GM19372 (cell line): ENCODE measurements around the gene ZNF281.
"Not testable (repeated sequence)": the region's sequence is repeated elsewhere in the genome, so short reads cannot be mapped to it uniquely, and the experiment has no call there.

Source experiments
- ATAC-seq: cut with Tn5 transposase; IDR thresholded peaks from one replicate; pipeline ENCODE4 v1.9.1; 2021; ENCODE audit warnings: mild to moderate bottlenecking, low read depth, moderate library complexity; ENCODE audit not compliant: unreplicated experiment

Gene ZNF281, protein sequence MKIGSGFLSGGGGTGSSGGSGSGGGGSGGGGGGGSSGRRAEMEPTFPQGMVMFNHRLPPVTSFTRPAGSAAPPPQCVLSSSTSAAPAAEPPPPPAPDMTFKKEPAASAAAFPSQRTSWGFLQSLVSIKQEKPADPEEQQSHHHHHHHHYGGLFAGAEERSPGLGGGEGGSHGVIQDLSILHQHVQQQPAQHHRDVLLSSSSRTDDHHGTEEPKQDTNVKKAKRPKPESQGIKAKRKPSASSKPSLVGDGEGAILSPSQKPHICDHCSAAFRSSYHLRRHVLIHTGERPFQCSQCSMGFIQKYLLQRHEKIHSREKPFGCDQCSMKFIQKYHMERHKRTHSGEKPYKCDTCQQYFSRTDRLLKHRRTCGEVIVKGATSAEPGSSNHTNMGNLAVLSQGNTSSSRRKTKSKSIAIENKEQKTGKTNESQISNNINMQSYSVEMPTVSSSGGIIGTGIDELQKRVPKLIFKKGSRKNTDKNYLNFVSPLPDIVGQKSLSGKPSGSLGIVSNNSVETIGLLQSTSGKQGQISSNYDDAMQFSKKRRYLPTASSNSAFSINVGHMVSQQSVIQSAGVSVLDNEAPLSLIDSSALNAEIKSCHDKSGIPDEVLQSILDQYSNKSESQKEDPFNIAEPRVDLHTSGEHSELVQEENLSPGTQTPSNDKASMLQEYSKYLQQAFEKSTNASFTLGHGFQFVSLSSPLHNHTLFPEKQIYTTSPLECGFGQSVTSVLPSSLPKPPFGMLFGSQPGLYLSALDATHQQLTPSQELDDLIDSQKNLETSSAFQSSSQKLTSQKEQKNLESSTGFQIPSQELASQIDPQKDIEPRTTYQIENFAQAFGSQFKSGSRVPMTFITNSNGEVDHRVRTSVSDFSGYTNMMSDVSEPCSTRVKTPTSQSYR

DNA sequence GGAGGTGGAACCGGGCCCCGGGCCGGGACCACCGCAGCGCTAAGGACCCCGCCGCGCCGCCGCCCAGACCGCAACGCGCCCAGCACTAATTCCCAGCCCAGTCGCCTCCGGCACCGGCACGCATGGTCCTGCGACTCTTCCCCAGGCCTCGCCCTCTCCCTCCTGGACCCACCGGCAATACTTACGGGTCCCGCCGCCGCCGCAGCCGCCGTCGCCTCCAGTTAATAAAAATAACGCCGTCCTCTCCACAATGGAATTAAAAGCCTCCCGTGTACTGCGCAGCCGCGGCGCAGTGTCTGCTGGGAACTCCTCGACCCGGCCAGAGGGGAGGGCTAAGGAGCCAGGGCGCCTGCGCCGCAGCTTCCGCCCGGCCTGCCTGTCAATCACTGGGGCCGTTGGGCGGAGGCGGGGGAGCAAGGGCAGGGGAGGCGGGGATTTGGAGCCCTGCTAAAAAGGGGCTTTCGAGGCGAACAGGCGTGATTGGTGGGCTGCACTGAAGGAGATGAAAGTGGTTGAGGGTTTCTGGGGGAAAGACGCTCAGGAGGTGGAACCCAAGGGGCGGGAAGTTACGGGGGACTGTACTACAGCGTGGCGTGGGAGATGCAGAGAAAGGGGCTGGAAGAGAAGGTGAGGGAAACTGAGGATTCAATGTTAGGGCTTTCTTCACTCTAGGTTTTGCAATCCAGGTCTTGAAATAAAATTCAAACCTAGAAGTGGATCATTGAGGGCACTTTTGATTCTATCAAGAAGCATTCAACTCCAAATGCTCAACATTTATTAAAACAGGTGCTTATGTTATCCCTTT lies at the start of gene ZNF281:
Gene ZNF281 (minus strand): TSS at position 276 of the 805 bp plus-strand sequence. CDS start 331 bp downstream, outside the sequence.
- peak; percentile 97 for ATAC-seq

DNA sequence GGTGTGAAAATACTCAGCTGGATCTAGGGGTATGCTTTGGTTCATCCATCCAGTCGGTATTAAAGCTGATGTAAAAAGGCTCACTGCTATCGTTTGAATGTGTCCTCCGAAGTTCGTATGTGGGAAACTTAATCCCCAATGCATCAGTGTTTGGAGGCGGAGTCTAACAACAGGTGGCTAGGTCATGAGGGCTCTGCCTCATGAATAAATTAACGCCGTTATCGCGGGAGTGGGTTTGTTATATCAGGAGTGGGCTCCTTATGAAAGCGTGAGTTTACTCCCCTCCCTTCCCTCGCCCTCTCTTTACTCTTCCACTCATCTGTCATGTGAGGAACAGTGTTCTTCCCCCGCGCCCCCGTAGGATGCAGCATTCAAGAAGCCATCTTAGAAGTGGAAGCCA lies 48.9 kb upstream of the ZNF281 start:
- ATAC-seq = no peak

DNA sequence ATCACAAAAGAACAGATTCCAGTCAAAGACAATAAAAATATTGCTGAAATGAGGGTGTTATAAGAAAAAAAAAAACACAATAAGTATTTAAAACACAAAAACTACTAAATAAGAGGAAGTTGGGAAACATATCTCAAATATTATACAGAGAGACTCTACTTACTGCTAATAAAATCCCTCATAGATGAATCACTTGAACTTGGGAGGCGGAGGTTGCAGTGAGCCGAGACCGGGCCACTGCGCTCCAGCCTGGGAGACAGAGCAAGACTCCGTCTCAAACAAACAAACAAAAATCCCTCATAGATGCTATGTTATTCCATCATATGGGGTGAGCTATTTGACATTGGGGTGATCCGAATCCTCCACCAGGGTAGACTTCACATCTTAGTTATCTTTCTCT lies 48.0 kb upstream of the ZNF281 start:
- no peak for ATAC-seq

DNA sequence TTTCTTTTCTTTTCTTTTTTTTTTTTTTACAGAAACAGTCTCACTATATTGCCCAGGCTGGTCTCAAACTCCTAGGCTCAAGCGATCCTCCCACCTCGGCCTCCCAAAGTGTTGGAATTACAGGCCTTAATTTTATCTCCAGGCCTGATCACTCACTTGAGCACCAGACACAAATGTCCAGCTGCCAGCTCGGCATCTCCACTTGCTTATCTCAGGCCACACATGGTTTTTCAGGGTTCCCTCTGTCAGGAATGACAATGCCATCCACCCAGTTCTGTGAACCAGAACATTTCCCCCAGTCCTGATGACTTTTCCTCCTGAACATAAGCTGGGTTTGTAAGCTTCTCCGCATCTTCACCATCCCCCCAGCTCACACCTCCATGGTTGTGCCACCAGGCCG lies 44.6 kb upstream of the ZNF281 start:
- ATAC-seq = no peak

DNA sequence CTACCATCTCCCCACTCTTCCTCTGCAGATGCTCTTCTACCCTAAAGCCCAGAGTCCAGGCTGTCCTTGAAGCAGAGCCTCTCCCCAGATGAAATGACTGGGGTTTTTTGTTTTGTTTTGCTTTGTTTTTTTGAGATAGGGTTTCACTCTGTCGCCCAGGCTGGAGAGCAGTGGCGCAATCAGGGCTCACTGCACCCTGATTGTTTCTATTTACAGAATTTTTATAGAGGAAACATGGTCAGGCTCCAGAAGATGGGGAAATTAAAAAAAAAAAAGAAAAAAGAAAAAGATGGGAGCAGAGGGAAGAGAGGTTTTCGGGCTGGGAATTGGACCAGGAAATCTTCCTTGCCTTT lies 43.7 kb upstream of the ZNF281 start:
- ATAC-seq = no peak

DNA sequence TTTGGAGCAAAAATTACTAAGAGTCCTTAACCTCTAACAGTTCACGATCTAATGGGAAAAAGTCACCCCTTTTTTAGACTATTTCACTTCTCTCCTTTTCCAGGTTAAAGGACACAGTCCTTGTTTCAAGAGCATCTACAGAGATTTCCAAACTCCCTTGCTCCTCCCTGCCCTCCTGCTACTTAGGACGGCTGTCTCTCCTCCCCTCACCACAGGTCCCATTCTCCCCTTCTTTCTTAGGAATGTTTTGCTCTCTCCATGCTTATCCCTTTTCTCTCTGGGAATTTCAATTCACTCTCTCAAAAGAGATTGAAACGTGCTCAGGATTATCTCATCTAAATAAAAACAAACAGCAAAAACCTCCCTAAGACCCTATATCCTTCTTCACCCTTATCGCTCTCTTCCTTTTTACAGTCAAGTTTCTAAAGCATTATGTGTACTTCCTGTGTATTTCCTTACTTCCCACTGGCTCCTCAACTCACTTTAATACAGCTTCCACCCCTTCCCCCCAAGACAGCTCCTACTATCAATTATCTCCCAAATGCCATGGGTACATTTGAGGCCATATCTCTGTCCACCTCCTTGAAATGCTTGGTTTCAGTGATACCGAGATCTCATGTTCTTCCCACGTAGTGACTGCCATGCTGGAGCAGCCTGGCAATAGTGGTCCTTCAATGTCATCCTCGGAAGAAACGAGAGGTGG lies 43.2 kb upstream of the ZNF281 start:
- ATAC-seq = no peak

DNA sequence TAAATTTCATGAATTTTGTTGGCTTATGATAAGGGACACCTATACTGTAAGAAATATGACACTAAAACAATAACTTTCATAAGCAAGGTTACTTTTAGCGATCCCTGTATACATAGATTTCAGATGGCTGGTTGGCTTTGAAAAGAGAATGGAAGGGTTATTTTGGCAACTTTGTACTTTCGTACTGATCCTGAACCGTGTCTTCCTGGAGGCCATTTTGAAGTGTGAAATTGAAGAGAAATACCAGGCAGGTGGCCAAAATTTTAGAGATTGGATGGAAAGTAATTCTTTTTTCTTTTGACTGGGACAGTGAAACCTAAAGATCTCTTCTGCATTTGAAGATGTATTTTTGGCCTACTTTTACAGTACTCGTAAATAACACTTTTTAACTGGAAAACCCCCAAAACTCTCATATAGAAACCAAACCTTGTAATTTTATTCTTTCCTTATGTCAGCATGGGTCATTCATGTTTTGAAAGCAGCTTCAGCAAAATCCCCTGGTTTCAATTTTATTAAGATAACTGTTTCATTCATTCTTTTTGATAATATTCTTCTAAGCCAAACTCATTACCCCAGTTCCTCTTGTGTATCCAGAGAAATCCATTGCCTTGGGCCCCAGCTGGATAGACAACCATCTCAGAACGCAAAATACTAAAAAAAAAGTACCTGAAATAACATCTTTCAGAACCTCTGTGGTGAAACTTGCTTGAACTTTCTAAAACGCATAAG lies 38.4 kb upstream of the ZNF281 start:
- peak; percentile 84 for ATAC-seq

DNA sequence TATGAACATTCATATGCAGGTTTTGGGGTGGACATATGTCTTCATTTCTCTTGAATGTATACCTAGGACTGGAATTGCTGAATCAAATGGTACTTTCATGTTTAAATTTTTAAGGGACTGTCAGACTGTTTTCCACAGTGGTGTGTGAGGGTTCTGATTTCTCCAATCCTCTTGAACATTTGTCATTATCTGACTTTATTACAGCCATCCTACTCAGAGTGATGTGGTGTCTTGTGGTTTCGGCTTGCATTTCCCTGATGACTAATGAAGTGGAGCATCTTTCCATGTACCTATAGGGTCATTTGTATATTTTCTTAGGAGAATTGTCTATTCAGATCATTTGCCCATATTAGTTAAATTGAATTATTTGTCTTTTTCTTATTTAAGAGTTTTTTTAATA lies 35.4 kb upstream of the ZNF281 start:
- no peak for ATAC-seq

DNA sequence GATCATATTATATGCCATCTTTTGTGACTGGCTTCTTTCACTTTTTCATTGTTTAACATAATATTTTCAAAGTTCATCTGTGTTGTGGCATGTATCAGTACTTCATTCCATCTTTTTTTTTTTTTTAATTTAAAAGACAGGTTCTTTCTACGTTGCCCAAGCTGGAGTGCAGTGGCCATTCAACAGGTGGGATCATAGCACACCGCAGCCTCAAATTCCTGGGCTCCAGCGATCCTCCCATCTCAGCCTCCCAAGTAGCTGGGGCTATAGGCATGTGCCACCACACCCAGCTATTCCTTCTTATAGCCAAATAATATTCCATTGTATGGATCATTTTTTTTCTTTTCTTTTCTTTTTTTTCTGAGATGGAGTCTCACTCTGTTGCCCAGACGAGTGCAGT lies 34.6 kb upstream of the ZNF281 start:
- no peak for ATAC-seq

DNA sequence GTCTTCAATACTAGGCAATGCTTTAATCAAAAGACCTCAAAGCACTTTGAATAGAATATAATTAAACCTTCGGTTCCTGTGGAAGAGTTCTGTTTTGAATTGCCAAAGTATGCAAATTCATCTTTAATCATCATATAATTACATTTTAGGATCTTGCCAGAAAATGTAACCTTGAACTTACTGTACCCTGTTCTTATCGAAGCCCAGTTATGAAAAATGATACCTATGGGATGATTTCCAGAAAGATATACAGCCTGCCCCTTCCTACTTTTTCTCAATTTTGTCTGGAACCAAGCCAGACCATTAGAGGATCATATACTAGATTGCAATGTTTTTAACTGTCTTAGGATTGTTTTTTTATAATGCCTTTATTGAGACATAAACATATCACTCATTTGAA lies 34.0 kb upstream of the ZNF281 start:
- ATAC-seq = no peak

DNA sequence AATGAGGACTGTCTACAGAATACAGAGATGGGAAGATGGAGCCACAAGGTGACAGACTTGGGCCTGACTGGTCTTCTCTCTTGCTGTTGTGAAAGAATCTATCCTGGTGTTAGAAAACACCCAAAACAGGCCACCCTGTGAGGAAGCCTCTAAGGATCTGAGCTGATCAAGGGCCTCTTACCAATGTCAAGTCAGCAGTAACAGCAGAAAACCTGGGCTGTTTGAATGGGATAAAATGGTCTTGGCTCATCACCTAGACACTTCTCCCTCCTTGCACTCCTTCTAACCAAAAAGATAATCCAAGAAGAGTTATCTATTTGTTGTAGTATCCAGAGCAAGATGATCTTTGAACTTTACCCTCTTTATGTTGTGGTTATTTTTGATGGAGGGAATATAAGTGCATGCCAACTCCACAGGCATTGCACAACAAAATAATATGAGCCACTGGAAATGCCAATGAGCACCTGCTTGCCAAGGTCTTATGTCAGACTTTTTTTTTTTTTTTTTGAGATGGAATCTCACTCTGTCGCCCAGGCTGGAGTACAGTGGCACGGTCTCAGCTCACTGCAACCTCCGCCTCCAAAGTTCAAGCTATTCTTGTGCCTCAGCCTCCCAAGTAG lies 32.8 kb upstream of the ZNF281 start:
- ATAC-seq = no peak

DNA sequence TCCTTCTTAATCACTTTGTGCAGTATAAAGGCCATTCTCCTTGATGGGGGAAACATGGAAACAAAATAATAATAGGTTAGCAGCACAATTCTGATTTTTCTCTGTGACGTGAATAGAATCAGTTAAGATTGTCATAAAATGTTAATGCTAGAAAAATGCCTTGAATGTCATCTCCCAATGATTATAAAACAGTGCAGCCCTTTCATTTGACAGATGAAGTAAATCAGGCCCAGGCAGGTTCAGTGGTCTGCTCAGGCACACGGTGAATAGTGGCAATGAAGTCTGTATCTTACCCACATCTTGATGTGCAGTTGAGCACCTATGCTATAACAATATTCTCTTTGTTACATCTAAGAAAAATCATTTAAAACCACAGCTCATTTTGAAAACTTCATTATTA lies 32.2 kb upstream of the ZNF281 start:
- ATAC-seq = no peak

DNA sequence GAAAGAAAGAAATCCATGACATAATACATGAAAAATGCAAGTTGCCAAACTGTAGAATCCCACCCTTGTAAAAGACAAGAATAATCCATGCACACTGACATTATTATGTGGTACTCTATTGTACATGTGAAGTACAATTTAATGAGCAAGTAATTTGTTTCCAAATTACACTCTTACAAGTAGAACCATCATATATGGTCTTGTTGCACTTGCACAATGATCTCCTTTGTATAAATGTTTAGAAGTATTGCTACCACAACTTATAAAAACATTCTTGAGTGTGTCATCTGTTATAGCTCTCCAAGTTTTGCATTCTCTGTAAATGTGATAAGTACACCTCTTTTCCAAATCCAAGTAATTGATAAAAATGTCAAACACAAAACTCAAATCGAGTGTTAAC lies 29.1 kb upstream of the ZNF281 start:
- ATAC-seq = no peak

DNA sequence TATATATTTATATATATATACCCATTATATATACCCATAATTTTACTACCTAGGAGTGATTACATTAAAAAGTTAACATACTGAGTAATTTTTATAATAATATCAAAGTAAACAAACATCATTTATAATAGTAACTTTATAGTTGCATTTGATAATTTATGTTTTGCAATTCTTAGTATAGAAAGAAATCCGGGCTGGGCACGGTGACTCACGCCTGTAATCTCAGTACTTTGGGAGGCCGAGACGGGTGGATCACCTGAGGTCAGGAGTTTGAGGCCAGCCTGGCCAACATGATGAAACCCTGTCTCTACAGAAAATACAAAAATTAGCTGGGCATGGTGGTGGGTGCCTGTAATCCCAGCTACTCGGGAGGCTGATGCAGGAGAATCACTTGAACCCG lies 28.6 kb upstream of the ZNF281 start:
- not testable (repeated sequence) for ATAC-seq

DNA sequence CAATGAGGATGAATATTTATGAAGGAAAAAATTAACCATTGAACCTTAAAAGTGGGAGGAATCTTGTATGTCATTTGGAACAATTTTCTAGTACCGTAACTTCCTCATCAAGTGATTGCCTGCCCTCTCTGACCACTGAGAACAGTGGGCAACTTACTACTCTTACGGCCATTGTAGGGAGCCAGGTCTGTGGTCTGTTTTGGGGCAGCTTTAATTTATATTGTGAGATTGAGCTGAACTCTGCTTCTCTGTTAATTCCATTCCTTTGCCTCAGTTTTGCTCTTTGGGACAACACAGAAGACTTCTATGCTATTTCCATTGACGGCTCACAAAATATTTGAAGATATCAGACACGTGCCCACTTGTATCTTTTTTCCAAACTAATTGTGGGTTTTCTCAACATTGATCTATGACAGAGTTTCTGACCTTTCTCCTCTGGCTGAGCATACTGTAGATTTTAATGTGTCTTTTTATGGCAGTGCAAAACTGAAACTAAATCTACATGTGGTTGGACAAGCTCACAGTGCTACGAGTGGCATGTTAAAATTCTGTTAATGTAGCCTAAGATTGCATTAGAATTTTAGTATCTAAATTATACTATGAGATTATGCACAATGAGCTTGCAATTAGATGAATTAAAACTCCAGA lies 27.8 kb upstream of the ZNF281 start:
- no peak for ATAC-seq

DNA sequence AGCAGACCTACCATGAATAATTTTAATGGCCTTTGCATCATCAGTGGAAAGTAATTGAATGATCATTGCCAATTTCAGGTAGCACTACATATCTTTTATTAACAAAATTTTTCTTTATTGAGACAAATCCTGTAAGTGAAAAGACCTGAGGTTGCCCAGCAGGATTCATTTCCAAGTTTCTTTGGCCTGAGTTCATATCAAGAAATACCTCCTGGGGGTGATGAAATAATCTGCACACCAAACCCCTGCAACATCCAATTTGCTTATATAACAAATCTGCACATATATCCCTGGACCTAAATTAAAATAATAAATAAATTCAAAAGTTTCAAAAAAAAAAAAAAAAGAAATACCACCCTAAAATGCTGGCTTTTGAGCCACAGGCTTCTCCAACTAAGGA lies 27.3 kb upstream of the ZNF281 start:
- ATAC-seq = no peak

DNA sequence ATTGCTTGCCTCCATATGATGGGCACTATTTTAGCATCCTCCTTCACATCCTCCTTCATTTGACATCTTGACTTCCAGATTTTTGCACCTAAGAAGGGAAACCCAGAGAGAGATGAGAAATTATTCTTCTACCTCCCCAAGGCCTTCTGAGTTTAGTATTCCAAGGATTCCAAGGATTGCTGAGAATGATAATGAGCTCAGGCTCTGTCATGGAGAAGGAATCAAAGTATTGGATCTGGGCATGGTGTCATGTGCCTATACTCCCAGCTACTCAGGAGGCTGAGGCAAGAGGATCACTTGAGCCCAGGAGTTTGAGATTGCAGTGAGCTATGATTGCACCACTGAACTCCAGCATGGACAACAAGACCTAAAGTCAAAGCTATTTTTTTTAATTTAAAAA lies 26.6 kb upstream of the ZNF281 start:
- no peak for ATAC-seq

DNA sequence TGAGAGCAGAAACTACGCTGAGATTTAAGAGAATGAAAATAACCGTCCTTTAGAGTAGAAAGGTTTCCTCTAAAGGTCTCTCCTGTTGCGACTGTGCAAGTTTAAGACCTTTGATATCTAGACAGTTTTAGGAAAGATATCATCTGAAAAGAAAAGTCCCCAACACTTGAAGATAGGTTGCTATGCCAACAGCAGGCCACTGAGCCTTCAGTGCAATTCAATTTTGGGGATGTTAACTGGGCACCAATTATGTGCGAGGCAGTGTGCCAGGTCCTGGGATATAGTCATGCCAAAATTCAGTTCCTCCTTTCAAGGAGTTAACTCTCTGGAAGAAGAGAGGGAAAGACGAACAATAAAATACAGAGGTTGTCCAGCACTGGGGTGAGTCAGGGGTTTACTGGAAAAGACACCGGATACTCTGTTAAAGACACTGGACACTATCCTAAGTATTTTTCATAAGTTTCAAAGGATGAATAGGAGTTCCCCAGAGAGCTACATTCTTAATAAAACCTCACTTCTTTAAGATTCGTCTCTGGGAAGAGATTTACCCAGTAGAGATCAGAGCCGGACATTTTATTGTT lies 25.5 kb upstream of the ZNF281 start:
- no peak for ATAC-seq
